Activated B cell treated with CpG ODN at 0.5 μM for 24 hours (primary cell): Measurements from ENCODE around the gene CSMD2. TPM values are rescaled to one million over a fixed set of nuclear protein-coding genes. Genes with fewer than 3 reads are reported as not detected.

Source experiments
- ATAC-seq: fragments of 200-7000 bp; cut with Tn5 transposase; one replicate; pipeline ENCODE4 v1.10.0; 2021; ENCODE audit warnings: low read depth, mild to moderate bottlenecking, moderate library complexity
- CTCF ChIA-PET: fragments of 350-600 bp; sonication (Branson Sonifier 250); formaldehyde crosslinking; loops from one replicate; lab custom pipeline; 2021; ENCODE audit warnings: antibody characterized with exemption; lab: Charles Lee
- POLR2A ChIA-PET: fragments of 350-600 bp; sonication (Branson Sonifier 250); formaldehyde crosslinking; loops from one replicate; lab custom pipeline; 2021; ENCODE audit warnings: antibody characterized with exemption; lab: Charles Lee
- DNase-seq: peaks from one replicate; pipeline ENCODE4 v3.0.0; 2022
- H3K27ac Mint-ChIP-seq: one replicate; pipeline ENCODE4 v1.8.0; 2020; ENCODE audit warnings: mixed read lengths
- H3K27me3 Mint-ChIP-seq: one replicate; pipeline ENCODE4 v1.8.0; 2021; ENCODE audit warnings: mixed read lengths
- H3K36me3 Mint-ChIP-seq: one replicate; pipeline ENCODE4 v1.8.0; 2021; ENCODE audit warnings: low read depth, mixed read lengths
- H3K4me1 Mint-ChIP-seq: one replicate; pipeline ENCODE4 v1.8.0; 2021; ENCODE audit warnings: mixed read lengths
- H3K4me3 Mint-ChIP-seq: one replicate; pipeline ENCODE4 v1.8.0; 2020; ENCODE audit warnings: mild to moderate bottlenecking, mixed read lengths
- H3K9me3 Mint-ChIP-seq: one replicate; pipeline ENCODE4 v1.8.0; 2020; ENCODE audit warnings: mixed read lengths
- intact Hi-C: fragments of 100-400 bp; cut with micrococcal nuclease; formaldehyde crosslinking; loops from one replicate; pipeline ENCODE4 v1.15.1; 2024
- total RNA-seq: library from RNA; stranded (reverse); gene quantifications from 2 replicates; pipeline ENCODE4 v1.2.3, GENCODE V29; 2022
- TF ChIP-seq, protein P1 (sequence below): fragments of 200-600 bp; IDR thresholded peaks from one replicate; pipeline ENCODE4 v1.8.0; 2022; ENCODE audit warnings: antibody characterized with exemption, mild to moderate bottlenecking

Gene CSMD2
- total RNA-seq, 1 donor from 2014 or later, result not detected

DNA sequence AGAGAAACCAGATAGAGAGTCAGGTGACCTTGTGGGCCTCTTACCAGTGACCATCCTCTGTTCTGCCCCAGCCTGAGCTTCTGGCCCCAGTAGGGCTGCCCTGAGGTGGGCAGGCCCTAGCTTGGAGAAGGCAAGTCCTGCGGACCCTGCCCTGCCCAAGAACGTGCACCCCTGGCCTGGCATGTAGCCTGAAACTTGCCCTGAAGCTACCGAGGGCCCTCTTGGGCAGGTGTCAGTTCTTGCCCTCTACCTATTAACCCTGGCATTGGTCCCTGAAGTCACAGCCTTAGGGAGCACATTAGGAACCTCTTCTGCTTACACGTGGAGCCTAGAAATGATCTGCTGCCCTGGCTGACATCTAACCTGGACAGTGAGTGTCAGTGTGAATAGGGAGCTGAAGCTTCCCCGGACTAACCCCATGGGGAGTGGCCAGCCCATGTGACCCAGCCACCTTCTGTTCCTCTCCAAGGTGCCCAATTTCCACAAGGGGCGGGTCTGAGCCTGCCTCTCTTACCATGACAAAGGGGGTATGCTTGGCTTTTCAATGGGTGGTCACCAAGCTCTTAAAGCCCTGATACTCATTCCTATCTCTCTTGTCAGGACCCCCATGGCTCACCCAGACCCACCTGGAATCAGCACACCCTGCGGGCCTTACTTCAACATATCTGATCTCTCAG is 529.6 kb downstream of the CSMD2 start:
- TF ChIP-seq, protein P1, sequence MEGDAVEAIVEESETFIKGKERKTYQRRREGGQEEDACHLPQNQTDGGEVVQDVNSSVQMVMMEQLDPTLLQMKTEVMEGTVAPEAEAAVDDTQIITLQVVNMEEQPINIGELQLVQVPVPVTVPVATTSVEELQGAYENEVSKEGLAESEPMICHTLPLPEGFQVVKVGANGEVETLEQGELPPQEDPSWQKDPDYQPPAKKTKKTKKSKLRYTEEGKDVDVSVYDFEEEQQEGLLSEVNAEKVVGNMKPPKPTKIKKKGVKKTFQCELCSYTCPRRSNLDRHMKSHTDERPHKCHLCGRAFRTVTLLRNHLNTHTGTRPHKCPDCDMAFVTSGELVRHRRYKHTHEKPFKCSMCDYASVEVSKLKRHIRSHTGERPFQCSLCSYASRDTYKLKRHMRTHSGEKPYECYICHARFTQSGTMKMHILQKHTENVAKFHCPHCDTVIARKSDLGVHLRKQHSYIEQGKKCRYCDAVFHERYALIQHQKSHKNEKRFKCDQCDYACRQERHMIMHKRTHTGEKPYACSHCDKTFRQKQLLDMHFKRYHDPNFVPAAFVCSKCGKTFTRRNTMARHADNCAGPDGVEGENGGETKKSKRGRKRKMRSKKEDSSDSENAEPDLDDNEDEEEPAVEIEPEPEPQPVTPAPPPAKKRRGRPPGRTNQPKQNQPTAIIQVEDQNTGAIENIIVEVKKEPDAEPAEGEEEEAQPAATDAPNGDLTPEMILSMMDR, result no peak
- intact Hi-C loops, result loop anchor here (10.0 kb wide), 1 partner anchor 379 kb away; no protein-coding TSS in a partner anchor

GRCh38 chr1:33634806-33635205 is 530.2 kb downstream of the CSMD2 start:
- H3K36me3 Mint-ChIP-seq, result no peaks in the 10 kb centered on the region
- no peaks in the 10 kb centered on the region for H3K4me1 Mint-ChIP-seq
- no peak overlapping the region for H3K4me3 Mint-ChIP-seq
- ATAC-seq (no peak), DNase-seq (no peak)
- CTCF ChIA-PET, result no interaction called here
- TF ChIP-seq, protein P1, result no peak
- intact Hi-C loops, result loop anchor here (5.0 to 10.0 kb wide), 2 partner anchors 380 to 527 kb away; no protein-coding TSS in a partner anchor
- H3K9me3 Mint-ChIP-seq, result no peaks in the 10 kb centered on the region
- no peak overlapping the region for H3K27ac Mint-ChIP-seq
- POLR2A ChIA-PET, result no interaction called here
- peaks cover 37% of the 10 kb centered on the region for H3K27me3 Mint-ChIP-seq

More for the DNA sequence above, 529.6 kb downstream of the CSMD2 start:
- Mint-ChIP-seq H3K27ac (no peak overlapping the region), H3K36me3 (no peaks in the 10 kb centered on the region), H3K4me1 (no peaks in the 10 kb centered on the region), H3K9me3 (no peaks in the 10 kb centered on the region), H3K4me3 (no peak overlapping the region), H3K27me3 (peaks cover 41% of the 10 kb centered on the region)
- POLR2A ChIA-PET, result no interaction called here
- DNase-seq (no peak), ATAC-seq (no peak)
- CTCF ChIA-PET, result no interaction called here

- ATAC-seq, result no peak
- CTCF ChIA-PET, result interaction anchor here (1.5 kb wide), 1 partner anchor 962 kb away, joined by 13 read pairs; no protein-coding TSS in a partner anchor
These were observed 530.9 kb downstream of the CSMD2 start for GRCh38 chr1:33634143-33634542.

GRCh38 chr1:33633019-33633801 is 531.8 kb downstream of the CSMD2 start:
- Mint-ChIP-seq H3K36me3 (no peaks in the 10 kb centered on the region), H3K4me1 (no peaks in the 10 kb centered on the region), H3K9me3 (no peaks in the 10 kb centered on the region), H3K27ac (no peak overlapping the region), H3K4me3 (no peak overlapping the region), H3K27me3 (peaks cover 31% of the 10 kb centered on the region)
- peak; percentile 75 for ATAC-seq
- peak; percentile 55 for DNase-seq
- TF ChIP-seq, protein P1, result peak; percentile 83
- ChIA-PET POLR2A (no interaction called here), CTCF (interaction anchor here (0.6 to 2.2 kb wide), 9 partner anchors 13 to 1109 kb away, joined by 3 to 36 read pairs (median 5); no protein-coding TSS in a partner anchor)
- intact Hi-C loops, result loop anchor here (2.0 to 10.0 kb wide), 4 partner anchors 382 to 1048 kb away; no protein-coding TSS in a partner anchor

More at GRCh38 chr1:33634143-33634542, 530.9 kb downstream of the CSMD2 start:
- no peaks in the 10 kb centered on the region for H3K4me1 Mint-ChIP-seq
- H3K4me3 Mint-ChIP-seq, result no peak overlapping the region
- TF ChIP-seq, protein P1, result no peak
- H3K27me3 Mint-ChIP-seq, result peaks cover 37% of the 10 kb centered on the region
- H3K9me3 Mint-ChIP-seq, result no peaks in the 10 kb centered on the region
- intact Hi-C loops, result loop anchor here (5.0 to 10.0 kb wide), 2 partner anchors 381 to 528 kb away; no protein-coding TSS in a partner anchor
- no peak for DNase-seq
- H3K27ac Mint-ChIP-seq, result no peak overlapping the region
- no peaks in the 10 kb centered on the region for H3K36me3 Mint-ChIP-seq
- POLR2A ChIA-PET, result no interaction called here
